ENCODE measurements around the gene ZNF500.

The ZNF500 gene

DNA sequence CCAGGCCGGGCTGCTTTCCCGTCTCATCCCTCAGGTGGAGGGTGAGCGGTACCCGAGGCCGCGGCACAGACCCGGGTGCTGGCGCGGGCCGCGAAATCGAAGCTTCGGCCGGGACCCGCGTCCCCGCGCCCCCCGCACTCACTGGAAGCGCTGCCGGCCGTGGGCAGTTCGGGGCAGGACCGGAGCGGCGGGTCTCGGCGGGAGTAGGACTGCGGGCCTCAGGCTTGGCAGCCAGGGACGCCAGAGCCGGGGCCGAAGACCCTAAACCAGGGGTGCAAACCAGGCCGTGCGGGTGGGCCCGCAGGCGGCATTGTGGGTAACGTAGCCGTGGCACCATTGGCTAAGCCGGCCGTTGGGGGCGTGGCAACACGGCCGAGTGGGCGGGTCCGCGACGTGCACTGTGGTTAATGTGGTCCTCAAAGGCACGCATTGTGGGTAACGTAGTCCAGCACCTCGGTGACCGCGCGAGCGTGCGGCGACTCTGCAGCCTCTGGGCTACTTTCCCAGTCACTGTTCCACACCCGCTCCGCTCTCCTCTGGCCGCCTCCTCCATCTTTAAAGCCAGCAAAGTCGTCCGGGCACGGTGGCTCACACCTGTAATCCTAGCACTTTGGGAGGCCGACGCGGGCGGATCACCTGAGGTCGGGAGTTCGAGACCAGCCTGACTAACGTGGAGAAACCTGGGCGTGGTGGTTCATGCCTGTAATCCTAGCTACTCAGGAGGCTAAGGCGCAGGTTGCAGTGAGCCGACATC lies at the start of gene ZNF500:
Gene ZNF500 (minus strand): TSS at position 288 of the 754 bp plus-strand sequence. CDS start 1,184 bp downstream, outside the sequence.
- peak; percentile 99 for DNase-seq

GRCh38 chr16:4814542-4815173 lies 47.7 kb upstream of the ZNF500 start:
- no peak for DNase-seq

DNA sequence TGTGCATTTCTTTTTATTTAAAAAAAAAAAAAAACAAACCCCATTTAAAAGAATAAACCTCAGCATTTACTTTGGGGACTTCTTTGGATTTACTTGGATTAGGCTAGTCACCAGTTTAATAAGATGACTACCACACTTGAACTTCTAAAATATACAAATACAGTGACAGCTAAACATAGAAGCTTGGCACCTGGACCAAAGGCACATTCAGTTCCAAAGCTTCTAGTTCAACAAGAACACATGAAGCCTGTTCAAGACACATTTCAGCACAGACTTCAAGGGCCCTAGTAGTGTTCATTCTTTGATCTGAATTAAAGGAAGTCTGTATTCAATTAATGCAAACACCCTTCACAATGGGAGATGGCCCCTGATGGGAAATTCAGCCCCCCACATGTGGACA lies 47.1 kb upstream of the ZNF500 start:
- DNase-seq: no peak

GRCh38 chr16:4813251-4814003 lies 46.5 kb upstream of the ZNF500 start:
- no peak for DNase-seq

DNA sequence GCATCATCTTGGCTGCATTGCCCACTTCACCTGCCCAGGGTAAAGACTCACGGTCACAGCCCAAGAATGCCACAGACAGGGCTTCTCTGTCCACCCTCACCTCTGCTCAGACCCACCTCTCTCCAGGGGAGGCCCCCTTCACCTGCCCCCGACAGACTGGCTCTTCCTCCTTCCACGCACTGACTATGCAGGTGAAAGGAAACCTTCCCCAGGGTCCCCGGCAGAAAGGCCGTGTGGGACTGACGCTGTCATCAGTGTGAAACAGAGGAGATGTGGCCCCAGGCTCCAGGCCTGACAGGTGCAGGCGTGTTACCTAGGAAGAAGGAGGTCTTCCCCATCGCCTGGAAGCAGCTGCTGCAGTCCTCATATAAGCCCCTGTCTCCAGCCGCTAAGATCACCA lies 44.8 kb upstream of the ZNF500 start:
- DNase-seq: no peak

GRCh38 chr16:4811242-4811641 lies 44.3 kb upstream of the ZNF500 start:
- no peak for DNase-seq

DNA sequence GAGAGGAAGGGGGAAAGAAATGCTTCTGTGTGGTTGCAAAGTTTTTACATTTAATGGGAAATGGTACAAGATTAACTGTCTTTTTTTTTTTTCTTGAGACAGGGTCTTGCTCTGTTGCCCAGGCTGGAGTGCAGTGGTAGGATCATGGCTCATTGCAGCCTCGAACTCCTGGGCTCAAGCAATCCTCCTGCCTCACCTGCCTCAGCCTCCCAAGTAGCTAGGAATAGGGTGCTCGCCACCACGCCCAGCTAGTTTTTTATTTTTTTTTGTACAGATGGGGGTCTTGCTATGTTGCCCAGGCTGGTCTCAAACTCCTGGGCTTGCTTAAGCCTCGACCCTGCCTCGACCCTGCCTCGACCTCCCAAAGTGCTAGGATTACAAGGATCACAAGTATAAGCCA lies 39.3 kb upstream of the ZNF500 start:
- no peak for DNase-seq

- DNase-seq: no peak
Measured at GRCh38 chr16:4805231-4805630, 38.3 kb upstream of the ZNF500 start.

DNA sequence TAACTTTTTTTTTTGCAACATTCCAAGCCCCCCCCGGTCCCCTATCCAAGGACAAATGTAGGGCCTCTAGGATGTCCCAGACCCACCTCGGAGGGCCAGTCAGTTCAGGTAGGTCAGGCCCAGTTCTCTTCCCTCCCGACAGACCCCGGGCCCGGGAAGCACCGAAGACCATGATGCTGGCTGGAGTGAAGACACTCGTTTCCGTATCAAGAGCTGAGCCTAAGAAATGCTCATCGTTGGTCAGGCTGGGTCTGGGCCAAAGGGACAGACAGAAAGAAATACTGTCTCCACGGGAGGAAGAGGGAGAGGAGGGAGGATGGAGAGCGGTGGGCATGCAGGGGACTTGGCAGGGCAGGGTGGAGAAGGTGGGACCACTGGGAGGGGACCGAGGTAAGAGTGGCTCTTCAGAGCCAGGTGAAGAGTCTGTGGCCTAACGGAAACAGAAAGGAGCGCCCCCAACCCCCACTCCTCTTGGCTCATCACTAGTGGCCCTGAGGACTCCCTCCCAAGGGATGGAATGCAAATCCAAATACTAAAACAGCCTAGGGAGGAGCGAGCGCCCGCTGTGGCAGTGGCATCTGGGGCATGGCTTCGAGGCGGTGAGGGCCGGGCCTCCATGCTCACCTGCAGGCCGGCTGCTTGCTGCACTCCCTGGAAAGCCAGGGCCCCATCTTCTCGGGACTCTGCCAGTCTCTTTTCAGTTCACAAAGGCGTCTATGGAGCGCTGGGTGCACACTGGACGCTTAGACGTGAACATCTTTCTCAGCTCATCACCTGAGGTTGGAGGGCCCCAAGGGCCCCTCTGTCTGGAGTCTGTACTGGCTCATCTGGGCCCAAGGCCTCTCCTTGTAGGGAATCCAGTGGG lies 37.2 kb upstream of the ZNF500 start:
- no peak for DNase-seq

DNA sequence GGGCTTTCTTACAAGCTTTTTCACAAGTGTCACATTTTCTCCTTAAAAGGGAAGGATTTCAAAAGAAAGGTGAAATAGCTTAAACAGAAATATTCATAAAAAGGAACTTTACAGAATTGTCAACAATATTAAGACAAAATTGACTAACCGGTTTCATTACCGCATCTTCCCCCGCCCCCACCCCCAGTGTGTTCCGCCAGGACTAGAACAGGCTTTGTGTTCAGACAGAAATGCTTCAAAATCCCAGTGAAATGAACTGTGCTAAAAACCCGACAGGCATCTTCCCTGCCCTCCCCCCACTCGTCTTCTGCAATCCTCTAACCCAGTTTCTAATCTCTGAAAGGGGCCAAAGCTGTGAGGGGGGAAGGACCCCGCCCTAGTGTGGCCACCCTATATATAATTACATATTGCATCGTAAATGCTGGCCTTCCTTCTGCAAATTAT lies 36.5 kb upstream of the ZNF500 start:
- no peak for DNase-seq

DNA sequence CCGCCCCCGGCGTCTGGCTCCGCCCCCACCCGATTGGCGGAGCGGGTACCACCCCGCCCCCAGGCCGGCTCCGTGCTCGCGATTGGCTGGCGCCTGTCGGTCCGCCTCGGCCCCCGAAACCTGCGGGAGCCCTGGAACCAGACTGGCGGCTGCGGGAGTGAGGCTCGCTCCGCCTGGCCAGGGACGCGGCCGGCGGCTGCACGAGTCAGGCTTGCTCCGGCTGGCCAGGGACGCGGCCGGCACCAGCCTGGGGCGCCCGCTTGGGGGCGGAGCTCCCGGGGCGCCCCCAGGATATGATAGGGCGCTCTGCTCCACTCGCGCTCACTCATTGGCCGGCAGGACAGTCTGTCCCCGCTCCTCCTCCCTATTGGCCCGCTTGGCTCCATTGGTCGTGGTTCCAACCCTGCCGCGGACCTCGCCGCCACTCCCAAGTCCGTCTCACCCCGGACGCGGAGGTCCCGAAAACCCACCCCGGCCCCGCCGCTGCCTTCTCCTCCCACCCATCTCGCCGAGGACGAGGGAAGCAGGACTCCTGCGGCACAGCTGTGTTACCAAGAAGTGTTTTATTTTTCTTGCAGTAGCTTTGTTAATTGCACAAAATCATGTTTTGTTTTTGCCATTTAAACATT lies 35.8 kb upstream of the ZNF500 start:
- peak; percentile 94 for DNase-seq

DNA sequence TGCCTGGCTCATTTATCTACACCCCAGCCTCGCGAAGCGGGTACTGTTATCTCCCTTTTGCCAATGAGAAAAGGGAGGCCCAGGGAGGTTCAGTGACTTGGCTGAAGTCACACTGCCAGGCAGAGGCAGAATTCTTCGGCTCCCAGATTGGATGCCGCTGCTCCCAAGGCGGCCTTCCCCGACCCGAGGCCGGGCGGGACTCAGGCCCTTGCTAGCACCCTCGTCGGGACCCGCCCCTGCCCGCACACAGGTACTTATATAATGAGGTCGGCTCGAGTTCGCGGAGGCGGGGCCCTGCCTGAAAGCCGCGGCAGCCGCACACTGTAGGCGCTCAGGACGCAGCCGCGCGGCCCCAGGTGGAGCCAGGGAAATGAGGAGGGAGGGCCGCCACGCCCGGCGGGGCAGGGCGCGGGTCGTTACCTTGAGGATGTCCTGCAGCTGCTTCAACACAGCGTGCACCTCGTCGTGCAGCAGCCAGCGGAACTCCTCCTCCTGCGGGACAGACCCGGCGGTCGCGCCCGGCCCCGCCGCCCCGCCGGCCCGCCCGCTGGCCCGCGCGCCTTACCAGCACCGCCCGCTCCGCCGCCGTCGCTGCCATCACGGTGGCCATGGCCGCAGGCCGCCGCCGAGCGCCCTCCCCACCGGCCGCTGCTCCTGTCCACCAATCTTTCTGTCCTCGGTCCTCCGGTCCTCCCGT lies 35.1 kb upstream of the ZNF500 start, which contains the start of gene ROGDI:
Gene ROGDI (minus strand): TSS at position 672 of the 697 bp plus-strand sequence. CDS start 62 bp downstream, at position 610.
- peak; percentile 92 for DNase-seq

DNA sequence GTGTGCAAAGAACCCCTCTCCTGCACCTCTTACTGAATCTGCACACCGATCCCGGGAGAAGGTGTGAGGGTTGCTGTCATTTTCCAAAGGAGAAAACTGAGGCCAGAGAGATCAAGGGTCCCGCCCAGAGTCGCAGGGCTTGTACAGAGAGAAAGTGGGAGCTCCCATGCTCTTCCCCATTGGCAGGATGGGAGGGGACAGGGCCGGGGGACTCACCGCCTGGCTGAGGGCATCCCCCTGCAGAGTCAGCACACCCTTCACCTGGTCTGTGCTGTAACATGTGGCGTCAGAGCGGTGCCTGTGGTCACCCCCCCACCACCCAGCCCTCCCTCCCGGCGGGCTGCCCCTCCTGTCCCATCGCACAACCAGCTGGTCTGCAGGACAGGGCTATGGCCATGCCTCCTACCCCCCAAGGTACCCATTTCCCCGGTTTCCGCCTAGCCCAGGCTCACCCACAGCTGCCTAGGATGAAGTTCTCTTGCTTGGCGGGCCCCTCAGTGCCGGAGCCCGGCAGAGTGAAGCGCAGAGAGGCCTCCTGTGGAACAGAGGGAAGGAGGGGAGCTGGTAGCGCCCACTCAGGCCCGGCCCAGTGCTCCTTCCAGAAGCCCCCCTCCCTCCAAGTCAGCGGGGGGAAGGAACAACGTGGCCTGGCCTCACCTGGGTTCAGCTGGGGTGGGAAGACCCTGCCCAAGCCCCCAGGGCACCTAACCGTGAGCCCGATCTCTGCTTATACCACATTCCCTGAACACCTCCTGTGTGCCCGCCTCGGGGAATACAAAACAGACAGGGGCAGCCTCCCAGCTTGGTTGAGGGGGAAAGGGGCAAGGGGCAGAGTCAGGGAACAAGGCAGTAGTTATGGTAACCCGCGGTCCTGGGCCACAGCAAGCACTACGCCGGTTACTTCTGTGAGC lies 34.3 kb upstream of the ZNF500 start:
- no peak for DNase-seq

GRCh38 chr16:4800290-4801041 lies 33.5 kb upstream of the ZNF500 start:
- no peak for DNase-seq

DNA sequence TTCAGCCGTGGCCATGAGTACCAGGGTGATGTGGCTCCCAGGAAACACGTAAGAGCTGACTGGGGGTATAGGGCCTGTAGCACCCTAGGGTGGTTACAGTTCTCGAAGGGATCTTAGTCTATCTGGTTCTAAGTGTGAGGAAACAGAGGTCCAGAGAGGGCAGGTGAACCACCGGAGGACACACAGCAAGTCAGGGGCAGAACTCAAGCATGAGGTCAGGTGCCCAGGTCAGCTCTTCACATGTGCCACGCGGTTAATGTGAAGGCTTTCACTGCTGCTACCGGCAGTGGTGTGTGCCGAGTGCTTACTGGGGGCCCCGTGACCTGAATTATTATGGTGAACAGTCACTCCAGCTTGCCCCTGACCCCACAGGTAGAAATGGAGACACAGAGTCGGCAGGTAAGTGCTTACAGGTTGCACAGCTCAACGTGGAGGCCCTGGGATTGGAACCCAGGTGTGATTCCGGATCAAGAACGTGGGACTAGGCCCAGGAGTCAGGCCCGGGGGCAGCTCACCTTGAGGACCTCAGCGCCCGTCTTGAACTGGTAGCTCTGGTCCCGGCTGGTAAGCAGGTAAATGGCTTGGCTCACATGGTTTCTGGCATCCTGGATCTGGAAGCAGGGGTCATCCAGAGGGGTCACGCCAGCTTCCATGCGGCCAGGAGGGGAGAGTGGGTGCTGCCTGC lies 32.4 kb upstream of the ZNF500 start:
- no peak for DNase-seq

- DNase-seq: no peak
Measured at GRCh38 chr16:4798456-4798855, 31.5 kb upstream of the ZNF500 start.

DNA sequence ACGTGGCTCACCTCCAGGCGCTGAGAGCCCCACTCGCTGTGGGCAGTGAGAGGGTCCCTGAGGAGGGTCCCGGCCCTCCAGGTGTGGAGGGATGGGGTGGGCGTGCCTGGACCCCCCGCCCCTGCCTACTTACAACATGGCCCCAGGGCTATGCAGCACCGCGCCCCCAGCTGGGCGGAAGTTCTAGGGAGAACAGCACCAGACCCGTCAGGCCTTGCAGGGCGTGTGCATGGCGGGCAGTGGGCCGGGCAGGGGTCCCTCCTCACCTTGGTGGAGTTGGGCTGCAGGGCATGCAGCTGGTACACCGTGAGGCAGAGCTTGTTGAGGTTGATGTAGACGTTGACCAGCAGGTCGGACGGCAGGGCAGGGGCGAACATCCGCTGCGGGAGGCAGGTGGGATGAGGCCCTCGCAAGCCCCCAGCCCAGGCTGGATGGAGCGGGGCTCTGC lies 30.9 kb upstream of the ZNF500 start:
- DNase-seq: no peak

- DNase-seq: no peak
Measured at GRCh38 chr16:4796982-4797804, 30.2 kb upstream of the ZNF500 start.

All from CD4-positive, alpha-beta T cell treated with Interleukin-17A for 4 hours (primary cell).